Kasumi-1 (cell line): ENCODE measurements around the gene DNM3.

Experiments
- DNase-seq, 2 experiments: peaks; one replicate each; lab custom pipeline; 2025; lab: John Stamatoyannopoulos, UW

Gene DNM3

DNA sequence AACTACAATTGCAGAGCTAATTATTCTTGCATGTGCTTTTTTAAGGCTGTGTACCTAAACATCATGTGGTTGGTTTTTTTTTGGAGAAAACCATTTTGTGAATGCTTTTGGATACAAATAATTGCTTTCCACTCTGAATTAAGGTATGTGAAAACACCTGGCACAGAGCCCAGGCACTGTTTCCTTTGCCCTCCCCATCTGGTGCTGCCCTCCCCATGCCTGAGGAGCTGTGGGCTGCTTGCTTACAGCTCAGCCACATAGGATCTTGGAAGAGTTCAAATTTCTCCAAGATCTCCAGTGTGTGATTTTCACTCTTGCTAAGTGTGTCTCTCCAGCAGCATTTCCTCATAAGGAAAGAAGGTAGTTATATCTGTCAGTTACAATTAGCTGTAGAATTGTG lies 27.8 kb downstream of the DNM3 start:
- DNase-seq, result no peak

- DNase-seq, result no peak
These were observed 30.6 kb downstream of the DNM3 start for GRCh38 chr1:171871848-171872247.

DNA sequence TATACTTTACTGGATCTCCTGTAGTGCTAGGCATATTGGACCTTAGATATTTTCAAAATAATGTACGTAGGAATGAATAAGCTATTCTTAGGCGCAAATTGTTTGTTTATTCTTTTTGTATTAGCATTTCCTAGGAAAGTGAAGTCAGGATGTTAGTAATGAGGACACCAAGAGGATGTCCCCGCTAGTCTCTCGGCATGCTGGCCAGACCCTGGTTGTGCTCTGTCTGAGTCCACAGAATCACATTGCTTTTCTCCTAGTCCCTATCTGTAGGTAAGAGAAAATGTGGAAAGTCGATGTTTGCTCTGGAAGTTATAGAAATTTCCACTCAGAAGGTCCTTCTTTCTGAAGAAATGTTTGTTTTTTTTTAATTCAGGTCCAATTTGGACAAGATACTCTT lies 31.1 kb downstream of the DNM3 start:
- DNase-seq, result no peak

- no peak for DNase-seq
These were observed 32.4 kb downstream of the DNM3 start for GRCh38 chr1:171873664-171874063.

DNA sequence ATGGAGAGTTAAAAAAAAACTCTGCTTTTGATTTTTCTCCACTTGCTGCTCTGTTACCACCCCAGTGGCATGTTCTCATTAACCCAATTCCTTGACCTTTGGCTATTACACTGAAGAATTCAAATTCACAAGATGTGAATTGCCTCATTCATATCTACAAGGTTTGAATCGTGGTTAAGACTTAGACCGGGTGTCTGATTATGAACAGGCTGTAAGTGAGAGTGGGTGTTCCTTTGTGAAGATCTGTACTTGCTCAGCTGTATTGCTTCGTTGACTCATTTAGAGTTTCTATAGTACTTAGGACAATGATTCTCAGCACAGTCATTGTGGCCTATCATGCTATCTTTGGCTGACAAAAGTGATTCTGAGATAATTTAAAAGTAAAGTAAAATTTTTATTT lies 36.4 kb downstream of the DNM3 start:
- DNase-seq, result no peak

DNA sequence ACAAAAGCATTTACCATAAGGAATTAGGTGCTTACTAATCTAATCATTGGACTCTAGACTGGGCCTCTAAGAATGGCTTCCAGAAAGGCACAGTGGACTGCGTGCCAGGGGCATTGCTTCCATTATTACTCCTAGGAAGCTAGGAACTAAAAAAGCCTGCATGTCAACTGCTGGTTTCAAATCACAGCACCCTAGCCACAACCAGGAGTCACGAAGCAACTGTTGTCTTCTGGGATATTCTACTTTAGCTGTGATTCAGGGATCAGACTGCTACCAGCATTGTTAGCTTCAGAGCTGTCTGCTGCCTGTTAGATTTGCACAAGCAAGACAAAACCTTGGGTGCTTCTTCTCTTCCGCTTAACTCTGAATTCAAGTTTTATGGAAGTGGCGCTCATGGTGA lies 38.3 kb downstream of the DNM3 start:
- DNase-seq, result no peak

DNA sequence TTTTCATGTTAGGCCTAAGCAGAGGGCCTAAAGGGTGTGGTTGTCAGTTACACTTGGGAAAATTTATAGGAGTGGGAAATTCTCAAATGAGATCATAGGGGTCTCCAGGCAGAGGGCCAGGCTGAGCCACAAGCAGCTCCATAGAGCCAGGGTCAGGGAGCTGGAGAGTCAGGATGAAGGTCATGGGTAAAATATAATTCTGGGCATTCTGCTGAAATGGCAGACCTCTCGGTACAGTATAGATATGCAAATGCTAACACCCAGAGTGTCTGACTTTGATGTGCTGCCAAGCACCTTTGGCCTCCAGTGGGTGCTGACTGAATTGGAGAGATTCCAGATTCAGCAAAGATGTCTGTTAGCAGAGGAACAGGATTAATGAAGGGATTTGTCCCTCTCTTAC lies 40.1 kb downstream of the DNM3 start:
- no peak for DNase-seq

DNA sequence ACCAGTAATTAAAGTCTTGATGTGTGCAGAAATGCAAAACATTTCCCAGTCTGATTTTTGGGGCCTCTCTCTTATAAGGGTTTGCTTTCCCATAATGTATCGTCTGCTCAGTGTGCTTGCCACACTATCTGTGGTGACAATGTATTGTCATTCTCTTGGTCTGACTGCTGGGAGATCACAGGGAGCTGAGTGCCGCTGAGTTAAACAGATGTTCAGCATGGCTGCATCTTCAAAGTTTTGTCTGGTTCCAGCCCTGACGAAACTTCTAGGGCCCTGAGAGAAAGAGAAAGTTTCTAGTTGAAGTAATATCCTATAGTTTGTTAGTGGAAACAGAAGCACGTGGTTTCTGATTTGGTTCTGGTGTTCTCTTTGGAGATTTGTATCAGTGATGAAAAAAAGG lies 42.6 kb downstream of the DNM3 start:
- DNase-seq, result no peak

DNA sequence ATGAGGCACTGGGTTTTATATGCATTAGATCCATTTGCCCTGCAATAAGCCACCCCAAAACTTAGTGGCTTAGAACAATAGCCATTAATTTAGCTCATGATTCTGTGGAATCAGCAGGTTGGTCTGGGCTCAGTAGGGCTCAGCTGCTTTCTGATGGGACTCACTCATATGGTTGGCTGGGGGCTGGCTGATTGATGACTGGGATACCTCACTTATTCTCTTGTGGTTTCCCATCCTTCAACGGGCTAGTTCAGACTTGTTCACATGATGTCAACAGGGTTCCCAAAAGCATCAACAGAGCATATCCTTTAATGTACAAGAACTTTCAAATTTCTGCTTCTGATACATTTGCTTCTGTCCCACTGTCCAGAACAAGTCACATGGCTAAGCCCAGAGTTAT lies 43.2 kb downstream of the DNM3 start:
- DNase-seq, result no peak

DNA sequence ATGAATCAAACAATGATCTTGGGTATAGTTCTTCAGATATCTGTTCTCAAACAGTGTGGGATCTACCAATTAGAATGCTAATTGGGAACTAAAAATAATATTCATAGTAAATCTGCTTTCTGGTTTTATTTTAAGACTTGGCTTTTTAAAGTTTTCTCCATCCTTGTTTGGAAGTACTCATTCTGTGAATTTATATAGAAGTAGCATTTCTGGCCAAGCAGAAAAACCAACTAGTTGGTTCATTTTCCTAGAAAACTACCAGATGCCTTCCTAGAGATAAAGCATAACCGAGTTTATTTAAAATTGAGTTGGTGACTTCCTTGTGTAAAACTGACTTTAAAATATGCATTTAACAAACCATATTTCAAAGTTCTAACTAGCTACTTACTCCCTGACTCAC lies 48.8 kb downstream of the DNM3 start:
- no peak for DNase-seq

GRCh38 chr1:171896936-171897703 lies 55.8 kb downstream of the DNM3 start:
- no peak for DNase-seq

DNA sequence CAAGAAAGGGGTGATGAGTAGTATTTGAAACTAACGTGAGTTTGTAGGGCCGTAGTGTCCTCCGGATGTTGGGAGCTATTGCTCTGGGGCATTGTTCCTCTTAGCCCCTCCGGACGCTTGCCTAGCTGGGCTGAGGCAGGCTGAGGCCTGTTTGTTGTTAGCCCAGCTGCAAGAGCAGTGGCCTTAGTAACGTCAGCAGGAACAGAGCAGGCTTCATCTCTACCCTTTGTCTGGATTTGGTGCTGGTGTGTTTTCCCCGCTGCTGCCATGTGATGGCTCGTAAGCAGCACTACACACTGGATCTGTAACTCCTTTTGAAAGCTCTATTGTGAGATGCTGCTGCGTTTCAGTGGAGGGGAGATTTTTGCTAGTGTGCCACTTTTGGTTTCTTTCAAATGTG lies 57.6 kb downstream of the DNM3 start:
- DNase-seq, result no peak

- DNase-seq, result no peak
These were observed 58.5 kb downstream of the DNM3 start for GRCh38 chr1:171899838-171900237.

DNA sequence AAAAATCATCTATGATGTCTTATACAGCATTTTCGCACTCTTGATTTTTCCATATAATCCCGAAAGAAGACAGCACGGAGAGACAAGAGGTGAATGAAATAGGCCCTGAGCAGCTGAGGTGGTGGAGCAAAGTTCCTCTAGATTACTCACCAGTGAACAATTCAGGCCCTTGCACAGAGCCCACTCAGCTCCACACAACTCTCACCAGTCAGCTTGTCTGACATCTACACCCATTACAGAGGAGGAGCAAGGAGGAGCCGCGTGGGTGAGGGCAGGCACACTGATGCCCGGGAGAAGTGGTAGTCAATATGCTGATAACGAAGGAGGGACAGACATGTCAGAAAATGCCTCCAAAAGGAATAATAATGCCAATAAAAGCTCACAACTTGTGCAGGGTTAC lies 59.9 kb downstream of the DNM3 start:
- DNase-seq, result no peak

DNA sequence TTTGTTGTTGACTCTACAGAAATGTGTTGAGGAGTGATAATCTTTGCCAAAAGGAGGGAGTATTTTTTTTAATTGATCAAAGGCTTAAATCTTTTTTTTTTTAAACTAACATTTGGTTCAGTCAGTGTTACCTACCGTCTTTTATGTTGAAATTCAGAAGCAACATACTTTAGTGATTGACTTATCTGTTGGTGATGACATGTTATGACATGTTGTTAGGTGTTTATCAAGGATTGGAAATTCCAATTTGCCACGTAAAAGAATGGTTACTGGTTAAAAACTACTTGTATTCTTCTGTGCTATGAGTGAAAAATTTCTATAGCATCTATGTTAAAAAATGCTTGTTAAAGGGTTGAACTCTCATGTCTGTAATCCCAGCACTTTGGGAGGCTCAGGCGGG lies 61.2 kb downstream of the DNM3 start:
- DNase-seq, result no peak

DNA sequence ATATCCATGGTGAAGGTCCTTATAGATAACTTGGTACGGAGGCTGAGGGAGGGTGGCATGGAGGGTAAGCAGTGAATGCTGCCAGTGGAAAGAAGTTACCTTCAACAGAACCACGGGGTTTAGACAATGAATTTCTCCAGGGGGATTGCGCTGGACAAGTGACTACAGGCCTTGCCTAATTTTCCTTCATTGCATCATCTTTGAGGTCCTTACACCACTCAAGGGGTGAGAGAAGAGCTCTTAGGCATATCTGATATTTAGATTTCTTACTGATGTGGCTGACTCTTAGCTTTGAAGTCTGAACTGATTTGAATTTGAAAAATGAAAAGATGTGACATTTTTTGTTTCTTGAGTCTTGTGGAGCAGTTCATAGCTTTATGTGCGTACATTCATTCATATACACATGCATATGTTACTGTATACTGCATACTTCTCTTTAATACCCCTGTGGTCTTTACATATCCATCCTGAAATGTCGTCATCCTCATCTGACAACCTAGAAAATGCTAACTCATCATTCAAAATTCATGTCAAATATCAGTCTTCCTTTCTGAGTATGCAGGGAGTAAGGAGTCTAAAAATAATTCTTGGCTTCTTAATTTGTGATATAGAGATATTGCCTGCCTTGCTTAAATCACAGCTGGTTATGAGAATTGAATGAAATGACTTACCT lies 63.6 kb downstream of the DNM3 start:
- DNase-seq, result no peak

DNA sequence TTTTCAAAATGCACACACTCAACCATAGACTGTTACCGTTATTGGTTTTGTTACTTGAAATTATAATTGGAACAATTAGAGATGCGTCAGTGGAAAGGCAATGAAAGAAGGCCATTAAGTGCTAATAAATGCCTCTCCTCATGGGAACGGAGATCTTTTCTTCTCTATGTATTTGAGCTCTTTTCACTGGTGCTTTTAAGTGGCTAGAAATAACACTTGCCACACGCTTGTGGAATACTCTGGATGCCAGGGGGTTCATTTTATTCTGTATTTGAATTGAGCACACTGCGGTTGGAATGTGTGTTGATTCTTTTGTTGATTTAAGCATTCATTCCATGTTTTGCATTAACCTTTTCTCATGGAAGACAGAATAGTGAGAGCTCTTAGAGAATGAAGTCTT lies 68.4 kb downstream of the DNM3 start:
- no peak for DNase-seq

DNA sequence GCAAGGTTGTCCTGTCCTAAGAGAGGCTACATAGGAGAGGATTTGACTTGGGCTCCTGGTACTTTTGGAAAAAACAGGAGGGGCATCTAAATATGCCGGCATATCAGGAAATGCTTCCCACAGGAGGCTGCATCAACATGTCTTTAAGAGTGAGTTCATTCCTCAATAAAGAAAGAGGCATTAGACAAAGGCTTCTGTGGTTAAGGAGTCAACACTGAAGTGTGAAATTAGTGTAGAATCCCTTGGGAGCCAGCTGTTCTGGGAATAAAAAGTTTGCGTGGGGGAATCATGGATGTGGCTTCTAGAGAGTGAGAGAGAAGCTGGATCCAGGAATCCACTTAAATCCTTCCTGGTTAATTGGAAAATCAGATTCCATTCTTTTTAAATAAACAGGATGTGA lies 69.5 kb downstream of the DNM3 start:
- no peak for DNase-seq

DNA sequence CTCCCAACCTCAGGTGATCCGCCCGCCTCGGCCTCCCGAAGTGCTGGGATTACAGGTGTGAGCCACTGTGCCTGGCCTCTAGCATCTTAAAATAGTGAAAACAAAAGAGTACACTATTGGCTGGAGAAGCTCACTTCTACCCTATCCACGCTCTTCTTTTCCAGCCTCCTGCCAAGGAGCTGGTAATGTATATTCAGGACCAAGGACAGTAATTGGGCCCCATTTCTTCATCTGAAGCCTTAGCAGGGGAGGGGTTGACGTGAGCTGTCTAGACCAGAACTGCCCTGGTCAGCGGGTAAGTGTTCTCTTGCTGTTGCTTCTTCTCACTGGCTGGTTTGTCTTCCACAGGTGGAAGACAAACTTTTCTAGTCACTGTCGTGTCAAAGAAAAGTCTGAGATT lies 70.2 kb downstream of the DNM3 start:
- peak; percentile 7 to 11 for DNase-seq

DNA sequence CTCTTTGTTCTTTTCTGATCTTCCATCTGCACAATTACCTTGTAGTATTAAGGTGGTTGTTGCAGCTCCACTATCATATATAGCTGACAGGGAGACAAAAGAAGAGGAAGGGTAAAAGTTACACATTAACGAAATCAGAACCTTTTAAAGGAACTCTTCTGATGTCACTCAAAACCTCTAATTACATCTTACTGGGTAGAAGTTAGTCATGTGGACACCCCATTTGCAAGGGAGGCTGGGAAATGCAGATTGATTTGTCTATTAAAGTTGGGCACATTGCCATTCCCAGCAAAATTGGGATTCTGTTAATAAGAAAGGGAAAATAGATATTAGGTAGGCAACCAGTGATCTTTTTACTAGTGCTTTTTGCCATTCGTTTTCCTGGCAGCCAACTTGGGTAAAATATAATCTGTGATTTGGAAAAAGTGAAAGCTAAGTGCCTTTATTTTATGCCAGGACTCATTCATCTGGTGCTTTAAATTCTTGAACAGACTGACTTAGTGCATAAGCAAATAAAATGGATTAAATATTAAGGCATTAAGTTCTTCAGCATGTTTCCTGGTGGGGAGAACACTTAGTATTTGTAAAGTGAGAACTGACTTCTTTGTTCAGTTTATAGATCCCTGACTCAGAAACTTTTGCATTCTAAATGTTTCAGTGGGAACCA lies 71.3 kb downstream of the DNM3 start:
- no peak for DNase-seq

DNA sequence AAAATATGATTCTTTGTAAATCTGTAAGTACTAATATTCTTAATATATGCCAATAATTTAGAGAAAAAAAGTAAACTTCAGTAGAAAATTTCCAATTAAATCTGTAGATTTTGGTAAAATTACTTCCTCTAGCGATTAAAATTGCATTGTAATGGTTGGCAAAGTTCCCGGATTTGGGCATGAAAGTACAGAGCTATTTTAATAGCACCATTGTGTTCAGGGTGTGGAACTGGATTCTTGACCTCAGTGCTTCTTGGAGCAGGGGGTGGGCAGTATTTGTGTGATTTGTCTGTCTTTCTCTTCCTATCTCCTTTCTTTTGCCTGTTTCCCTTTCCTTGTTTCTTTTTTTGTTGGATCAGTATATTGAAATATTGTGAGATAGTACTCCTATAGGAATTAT lies 72.1 kb downstream of the DNM3 start:
- DNase-seq, result no peak

GRCh38 chr1:171916315-171916771 lies 75.0 kb downstream of the DNM3 start:
- no peak for DNase-seq

DNA sequence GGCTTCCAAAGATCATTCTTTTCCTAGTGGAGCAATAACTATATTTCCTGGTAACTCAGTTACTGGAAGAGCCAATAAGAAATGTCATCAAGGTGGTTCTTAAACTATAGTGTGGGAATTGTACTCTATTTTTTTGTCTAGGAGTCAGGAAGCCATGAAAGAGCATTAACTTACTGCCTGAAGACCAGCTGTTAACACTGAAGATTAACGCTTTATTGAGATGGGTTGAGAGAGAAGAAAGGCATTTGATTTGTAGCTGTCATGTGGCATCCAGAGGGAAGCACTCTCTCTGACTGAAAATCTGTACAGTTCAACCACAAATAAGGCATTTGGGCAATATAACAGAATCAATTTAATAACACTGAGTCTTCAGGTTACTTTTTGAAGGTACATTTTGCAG lies 76.0 kb downstream of the DNM3 start:
- DNase-seq, result no peak
